H1 (cell line): ENCODE results near the gene S100A6. TPM values are rescaled to one million over a fixed set of nuclear protein-coding genes. Genes with fewer than 3 reads are reported as not detected.

Experiments
- CTCF ChIA-PET: fragments of 300-600 bp; sonication (Branson Sonifier 250); formaldehyde crosslinking; loops from one replicate; lab custom pipeline; 2021; ENCODE audit not compliant: partially characterized antibody; lab: Charles Lee
- POLR2A ChIA-PET: fragments of 300-600 bp; sonication (Branson Sonifier 250); formaldehyde crosslinking; loops from one replicate; lab custom pipeline; 2021; ENCODE audit warnings: inconsistent platforms; ENCODE audit not compliant: partially characterized antibody; lab: Charles Lee
- DNase-seq, 2 experiments: peaks; one replicate each; pipeline versions ENCODE4 v3.0.0 to v3.0.0-alpha.2; 2010 to 2022; ENCODE audit warnings: low spot score in 2 of 2, low read depth in 1 of 2, mixed read lengths in 1 of 2
- FAIRE-seq: peaks from 2 replicates; lab custom pipeline; 2011; peaks lifted over from hg19 to GRCh38; lab: Jason Lieb, UNC
- H2AFZ ChIP-seq: 2 replicates; pipeline ENCODE4 v1.8.1; 2012; ENCODE audit warnings: low read length, inconsistent platforms
- H2AK5ac ChIP-seq: 2 replicates; pipeline ENCODE4 v1.6.1; 2013; ENCODE audit warnings: low read depth, low read length
- H2BK120ac ChIP-seq: replicated peaks from 2 replicates; pipeline ENCODE3; 2013; ENCODE audit warnings: low read depth, low read length, inconsistent platforms
- H2BK12ac ChIP-seq: 2 replicates; pipeline ENCODE4 v1.6.1; 2013; ENCODE audit warnings: low read depth, low read length
- H2BK15ac ChIP-seq: 2 replicates; pipeline ENCODE4 v1.6.1; 2013; ENCODE audit warnings: low read length
- H2BK20ac ChIP-seq: 2 replicates; pipeline ENCODE4 v1.6.1; 2013; ENCODE audit warnings: low read length
- H2BK5ac ChIP-seq: 2 replicates; pipeline ENCODE4 v1.6.1; 2013; ENCODE audit warnings: low read depth, low read length
- H3K14ac ChIP-seq: 2 replicates; pipeline ENCODE4 v1.6.1; 2013; ENCODE audit warnings: inconsistent platforms; ENCODE audit not compliant: insufficient read length
- H3K18ac ChIP-seq: 2 replicates; pipeline ENCODE4 v1.6.1; 2013; ENCODE audit warnings: low read length; ENCODE audit errors: extremely low read depth
- H3K23ac ChIP-seq: 2 replicates; pipeline ENCODE4 v1.6.1; 2013; ENCODE audit warnings: inconsistent platforms; ENCODE audit not compliant: insufficient read length
- H3K23me2 ChIP-seq: 2 replicates; pipeline ENCODE4 v1.6.1; 2013; ENCODE audit warnings: low read depth, low read length
- H3K27ac ChIP-seq: 2 replicates; pipeline ENCODE4 v1.6.1; 2011; ENCODE audit warnings: low read depth, low read length, inconsistent platforms
- H3K27me3 ChIP-seq, 4 experiments: replicated peaks in 1 of 4; 1 replicate in 1 of 4; 2 replicates in 3 of 4; pipeline versions ENCODE4 v1.6.1 to v1.8.1; 2011 to 2013; ENCODE audit warnings: low read length in 3 of 4, mild to moderate bottlenecking in 3 of 4, inconsistent platforms in 2 of 4, mixed read lengths in 2 of 4, moderate library complexity in 1 of 4; ENCODE audit not compliant: control insufficient read depth in 3 of 4, insufficient read depth in 3 of 4; ENCODE audit errors: extremely low read depth in 1 of 4
- H3K36me3 ChIP-seq, 4 experiments: 2 replicates each; pipeline versions ENCODE4 v1.6.1 to v1.8.1; 2011 to 2013; ENCODE audit warnings: mild to moderate bottlenecking in 4 of 4, low read length in 3 of 4, moderate library complexity in 2 of 4, control low read depth in 1 of 4, inconsistent platforms in 1 of 4; ENCODE audit not compliant: insufficient read depth in 4 of 4, control insufficient read depth in 2 of 4
- H3K4ac ChIP-seq: replicated peaks from 2 replicates; pipeline ENCODE3; 2013; ENCODE audit warnings: low read length, low read depth, mixed read lengths, inconsistent platforms; ENCODE audit not compliant: insufficient read length
- H3K4me1 ChIP-seq, 4 experiments: replicated peaks in 1 of 4; 1 replicate in 1 of 4; 2 replicates in 3 of 4; pipeline versions ENCODE4 v1.6.1 to v1.8.1; 2011 to 2013; ENCODE audit warnings: low read length in 3 of 4, inconsistent platforms in 2 of 4, mixed read lengths in 1 of 4; ENCODE audit not compliant: insufficient read depth in 4 of 4, control insufficient read depth in 3 of 4
- H3K4me2 ChIP-seq, 2 experiments: 2 replicates each; pipeline versions ENCODE4 v1.6.1 to v1.8.1; 2011 to 2013; ENCODE audit warnings: low read depth in 2 of 2, low read length in 2 of 2, control low read depth in 1 of 2, inconsistent platforms in 1 of 2, mild to moderate bottlenecking in 1 of 2; ENCODE audit not compliant: insufficient read depth in 1 of 2
- H3K4me3 ChIP-seq, 4 experiments: fragments of 200-600, 300-600 bp in 1 of 4; sonication (generic), shearing (Covaris generic), sonication (Bioruptor Twin) in 1 of 4; 2 replicates each; pipeline versions ENCODE4 v1.5.1 to v1.8.1; 2011 to 2016; ENCODE audit warnings: low read length in 4 of 4, low read depth in 3 of 4, control low read depth in 2 of 4, inconsistent platforms in 2 of 4, mild to moderate bottlenecking in 2 of 4, mixed read lengths in 1 of 4, moderate library complexity in 1 of 4; ENCODE audit not compliant: insufficient read depth in 2 of 4; ENCODE audit errors: extremely low read depth in 1 of 4
- H3K56ac ChIP-seq: replicated peaks from 2 replicates; pipeline ENCODE3; 2013; ENCODE audit warnings: low read depth, mild to moderate bottlenecking, mixed read lengths, low read length, inconsistent platforms; ENCODE audit not compliant: insufficient read length
- H3K79me1 ChIP-seq: 2 replicates; pipeline ENCODE4 v1.6.1; 2013; ENCODE audit warnings: low read depth, low read length, control low read depth
- H3K79me2 ChIP-seq, 2 experiments: 2 replicates each; pipeline versions ENCODE4 v1.6.1 to v1.8.1; 2012 to 2013; ENCODE audit warnings: low read length in 2 of 2, mild to moderate bottlenecking in 2 of 2, inconsistent platforms in 1 of 2; ENCODE audit not compliant: insufficient read depth in 2 of 2, control insufficient read depth in 1 of 2
- H3K9ac ChIP-seq, 4 experiments: replicated peaks in 1 of 4; 1 replicate in 1 of 4; 2 replicates in 3 of 4; pipeline versions ENCODE4 v1.6.1 to v1.8.1; 2011 to 2013; ENCODE audit warnings: low read depth in 3 of 4, low read length in 3 of 4, control low read depth in 2 of 4, mild to moderate bottlenecking in 2 of 4, moderate library complexity in 2 of 4, inconsistent platforms in 1 of 4; ENCODE audit errors: extremely low read depth in 1 of 4
- H3K9me3 ChIP-seq, 2 experiments: 2 replicates each; pipeline versions ENCODE4 v1.6.1 to v1.8.1; 2012 to 2013; ENCODE audit warnings: mild to moderate bottlenecking in 2 of 2, moderate library complexity in 2 of 2, control low read depth in 1 of 2, inconsistent platforms in 1 of 2, low read depth in 1 of 2, low read length in 1 of 2, mixed read lengths in 1 of 2; ENCODE audit not compliant: insufficient read depth in 2 of 2
- H4K20me1 ChIP-seq, 2 experiments: replicated peaks in 1 of 2; 2 replicates each; pipeline versions ENCODE3 to v1.8.1; 2011 to 2013; ENCODE audit warnings: inconsistent platforms in 2 of 2, low read length in 2 of 2, mild to moderate bottlenecking in 1 of 2; ENCODE audit not compliant: insufficient read depth in 2 of 2, control insufficient read depth in 1 of 2
- H4K5ac ChIP-seq: 2 replicates; pipeline ENCODE4 v1.6.1; 2013; ENCODE audit warnings: low read length, low read depth, mixed read lengths, inconsistent platforms; ENCODE audit not compliant: insufficient read length
- H4K8ac ChIP-seq: 2 replicates; pipeline ENCODE4 v1.8.0; 2013; ENCODE audit warnings: mild to moderate bottlenecking, moderate library complexity, low read length, inconsistent platforms; ENCODE audit not compliant: insufficient read depth; ENCODE audit errors: extremely low read depth
- H4K91ac ChIP-seq: replicated peaks from 2 replicates; pipeline ENCODE3; 2013; ENCODE audit warnings: low read length, mixed read lengths, inconsistent platforms; ENCODE audit not compliant: insufficient read length
- CHD1 ChIP-seq: IDR thresholded peaks from 2 replicates; pipeline ENCODE4 v1.6.1; 2012; ENCODE audit warnings: low read depth, low read length, improper control_type of control experiment
- CHD2 ChIP-seq: IDR thresholded peaks from 2 replicates; pipeline ENCODE4 v1.6.1; 2012; ENCODE audit warnings: low read length, improper control_type of control experiment
- JUN ChIP-seq: IDR thresholded peaks from 2 replicates; pipeline ENCODE4 v1.6.1; 2011; ENCODE audit warnings: low read depth, mild to moderate bottlenecking, improper control_type of control experiment, low read length
- KDM1A ChIP-seq: fragments of 200-600, 300-600 bp; sonication (generic); IDR thresholded peaks from 2 replicates; pipeline ENCODE4 v1.7.1; 2016; ENCODE audit warnings: mild to moderate bottlenecking, low read length, borderline replicate concordance
- PHF8 ChIP-seq: fragments of 200-600 bp; sonication (generic); conservative IDR thresholded peaks from 2 replicates; pipeline ENCODE4 v1.7.1; 2012; ENCODE audit warnings: low read depth, mild to moderate bottlenecking, inconsistent platforms, low read length, moderate library complexity
- SP1 ChIP-seq: IDR thresholded peaks from 2 replicates; pipeline ENCODE4 v1.6.1; 2011; ENCODE audit warnings: low read depth, low read length
- SP4 ChIP-seq: IDR thresholded peaks from 2 replicates; pipeline ENCODE4 v1.6.1; 2012; ENCODE audit warnings: low read length, inconsistent platforms
- SUZ12 ChIP-seq: fragments of 200-600 bp; sonication (generic); IDR thresholded peaks from 2 replicates; pipeline ENCODE4 v1.6.1; 2012; ENCODE audit warnings: mild to moderate bottlenecking, inconsistent platforms, low read length, moderate library complexity, mixed read lengths
- TBP ChIP-seq: IDR thresholded peaks from 2 replicates; pipeline ENCODE4 v1.6.1; 2011; ENCODE audit warnings: low read depth, low read length, improper control_type of control experiment
- WGBS, 2 experiments: shearing (Covaris generic) in 1 of 2; methylation state at CpG; one replicate each; pipeline versions ENCODE4 v1.1.6 to v1.1.7; 2013 to 2015; ENCODE audit warnings: low lambda C conversion rate in 2 of 2, mixed read lengths in 2 of 2, inconsistent platforms in 1 of 2, low coverage in 1 of 2, missing lambda C conversion rate in 1 of 2; ENCODE audit not compliant: insufficient replicate concordance in 2 of 2, insufficient coverage in 1 of 2, insufficient read length in 1 of 2; ENCODE audit errors: extremely low coverage in 1 of 2, missing lambda C conversion rate in 1 of 2; 5-methylcytosine and 5-hydroxymethylcytosine counted together
- polyA plus RNA-seq, 7 experiments: library from polyadenylated mRNA; depleted of rRNA in 3 of 7; stranded (reverse) in 5 of 7; unstranded in 2 of 7; fragments of >200 nt in 5 of 7; fragments of 200-250 nt in 2 of 7; gene quantifications; 1 replicate in 5 of 7; 2 replicates in 1 of 7; 4 replicates in 1 of 7; pipeline versions ENCODE4 v1.2.1 to v1.2.3, GENCODE V29; 2011 to 2013; ENCODE audit warnings: missing spikeins in 2 of 7, mixed read lengths in 2 of 7
- total RNA-seq: library from RNA; stranded (reverse); fragmentation: NEBNext Ultra II Directional; extraction: Animal tissue kit (Norgen Biotek cat#: 25700); gene quantifications from 2 replicates; pipeline ENCODE4 v1.2.1, GENCODE V29; 2021
- TF ChIP-seq, protein P1 (sequence below), 3 experiments: IDR thresholded peaks; 1 replicate in 2 of 3; 2 replicates in 1 of 3; pipeline versions ENCODE4 v1.5.1 to v1.6.1; 2011; ENCODE audit warnings: low read length in 3 of 3, mild to moderate bottlenecking in 3 of 3, inconsistent platforms in 2 of 3, low read depth in 1 of 3, moderate library complexity in 1 of 3; ENCODE audit not compliant: insufficient read depth in 1 of 3; ENCODE audit errors: control extremely low read depth in 1 of 3

The S100A6 gene
- total and polyA plus RNA-seq, 2 of the 8 experiments (the other 6 are each of a cell fraction or from before 2014, with no cell fraction given): 11.1 to 63.0 TPM

DNA sequence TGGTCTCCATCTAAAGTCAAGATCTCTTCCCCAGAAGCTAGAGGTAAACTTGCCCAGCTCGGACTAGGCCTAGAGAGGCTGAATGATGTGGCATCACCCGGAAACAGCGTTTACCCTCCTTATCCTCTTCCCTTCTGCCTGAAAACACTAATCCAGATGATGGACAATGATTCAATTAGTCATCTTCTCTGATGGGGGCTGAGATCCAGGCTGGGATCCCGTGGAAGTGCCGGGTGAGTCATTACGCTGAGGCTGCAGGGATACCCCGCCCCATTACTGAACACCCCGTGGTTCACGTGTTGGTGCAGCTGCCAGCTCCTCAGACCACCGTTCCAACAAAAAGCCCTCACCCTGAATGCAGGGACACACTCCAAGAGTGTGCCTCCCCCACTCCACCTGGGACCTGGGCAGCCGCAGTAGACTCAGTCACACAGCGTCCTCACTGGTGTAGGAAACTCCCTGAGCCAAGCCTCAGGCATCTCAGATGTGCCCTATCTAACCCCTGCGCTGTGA, 2.0 kb downstream of the S100A6 start:
- H3K9me3 ChIP-seq: no peaks in the 10 kb centered on the region
- H3K4me2 ChIP-seq: peak overlapping the region; percentile 60 to 69
- no peak for DNase-seq
- no peak overlapping the region for H3K23ac ChIP-seq
- H4K91ac ChIP-seq: peak overlapping the region; percentile 32
- no peaks in the 10 kb centered on the region for H3K36me3 ChIP-seq
- no peak overlapping the region for H3K9ac ChIP-seq
- no peak overlapping the region for H2BK15ac ChIP-seq
- TF ChIP-seq PHF8 (no peak), SUZ12 (no peak), TBP (no peak), KDM1A (no peak), CHD2 (no peak), SP1 (no peak), CHD1 (no peak), SP4 (no peak), JUN (no peak)
- TF ChIP-seq, protein P1, sequence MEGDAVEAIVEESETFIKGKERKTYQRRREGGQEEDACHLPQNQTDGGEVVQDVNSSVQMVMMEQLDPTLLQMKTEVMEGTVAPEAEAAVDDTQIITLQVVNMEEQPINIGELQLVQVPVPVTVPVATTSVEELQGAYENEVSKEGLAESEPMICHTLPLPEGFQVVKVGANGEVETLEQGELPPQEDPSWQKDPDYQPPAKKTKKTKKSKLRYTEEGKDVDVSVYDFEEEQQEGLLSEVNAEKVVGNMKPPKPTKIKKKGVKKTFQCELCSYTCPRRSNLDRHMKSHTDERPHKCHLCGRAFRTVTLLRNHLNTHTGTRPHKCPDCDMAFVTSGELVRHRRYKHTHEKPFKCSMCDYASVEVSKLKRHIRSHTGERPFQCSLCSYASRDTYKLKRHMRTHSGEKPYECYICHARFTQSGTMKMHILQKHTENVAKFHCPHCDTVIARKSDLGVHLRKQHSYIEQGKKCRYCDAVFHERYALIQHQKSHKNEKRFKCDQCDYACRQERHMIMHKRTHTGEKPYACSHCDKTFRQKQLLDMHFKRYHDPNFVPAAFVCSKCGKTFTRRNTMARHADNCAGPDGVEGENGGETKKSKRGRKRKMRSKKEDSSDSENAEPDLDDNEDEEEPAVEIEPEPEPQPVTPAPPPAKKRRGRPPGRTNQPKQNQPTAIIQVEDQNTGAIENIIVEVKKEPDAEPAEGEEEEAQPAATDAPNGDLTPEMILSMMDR (IDR thresholded peaks at IDR 0.05; ENCODE audit: control extremely low read depth in 1 of 3, insufficient read depth in 1 of 3, low read depth in 1 of 3, low read length in 3 of 3): no peak
- H2BK20ac ChIP-seq: peak overlapping the region; percentile 23; the same call in 1 of the 2 replicates
- H2AFZ ChIP-seq: no peak overlapping the region
- H3K79me1 ChIP-seq: no peaks in the 10 kb centered on the region
- CTCF ChIA-PET: interaction anchor here (0.7 to 10.2 kb wide), 34 partner anchors 8 to 393 kb away, joined by 3 to 165 read pairs (median 8); partner anchors contain the start of genes S100A1, S100A13, S100A14 and S100A16
- peak overlapping the region; percentile 17; the same call in 1 of the 2 replicates for H3K18ac ChIP-seq
- peaks cover 0 to 19% (median 6%) of the 10 kb centered on the region in 4 experiments; a peak in 5 of 7 replicates for H3K27me3 ChIP-seq
- no peak overlapping the region for H3K56ac ChIP-seq
- H2BK12ac ChIP-seq: peak overlapping the region; percentile 22; the same call in 1 of the 2 replicates
- H4K5ac ChIP-seq: no peak overlapping the region
- POLR2A ChIA-PET: interaction anchor here (0.8 to 3.3 kb wide), 14 partner anchors 11 to 129 kb away, joined by 3 to 17 read pairs (median 5); partner anchors contain the start of genes CHTOP, S100A13 and S100A3
- H4K8ac ChIP-seq: no peak overlapping the region
- H3K4me1 ChIP-seq: peaks cover 15 to 38% (median 24%) of the 10 kb centered on the region in 4 experiments
- FAIRE-seq: no peak
- peak overlapping the region in 3 of 4 experiments; percentile 3 to 54 (median 9); a peak in 3 of 8 replicates for H3K4me3 ChIP-seq
- WGBS, 2 experiments: 81% methylated on average over 13 of the region's 13 CpGs; no CpG with 5 or more reads in 1 of the 2 experiments
- H3K14ac ChIP-seq: no peak overlapping the region
- H3K4ac ChIP-seq: no peak overlapping the region
- H2AK5ac ChIP-seq: peak overlapping the region; percentile 3; the same call in 1 of the 2 replicates
- H3K79me2 ChIP-seq: no peaks in the 10 kb centered on the region
- peaks cover 2% of the 10 kb centered on the region for H3K23me2 ChIP-seq
- no peaks in the 10 kb centered on the region for H4K20me1 ChIP-seq
- no peak overlapping the region for H2BK5ac ChIP-seq
- H2BK120ac ChIP-seq: no peak overlapping the region
- H3K27ac ChIP-seq: no peak overlapping the region
